Astrocyte (in vitro differentiated cells and primary cell): ENCODE results near the gene NTN1.

Experiments
- CTCF ChIP-seq: IDR thresholded peaks from 2 replicates; pipeline ENCODE4 v1.5.1; 2011; ENCODE audit warnings: low read depth, mild to moderate bottlenecking, inconsistent platforms, low read length, moderate library complexity; ENCODE audit not compliant: insufficient read depth
- EZH2 ChIP-seq: IDR thresholded peaks from 2 replicates; pipeline ENCODE4 v1.6.1; 2012; ENCODE audit warnings: mild to moderate bottlenecking, low read length, inconsistent platforms; ENCODE audit not compliant: insufficient read depth

GRCh38 chr17:9204637-9205329, 183.5 kb downstream of the NTN1 start:
- TF ChIP-seq CTCF (no peak), EZH2 (no peak)
